K562 (cell line): ENCODE data around the gene ME3. TPM values are rescaled to one million over a fixed set of nuclear protein-coding genes. Genes with fewer than 3 reads are reported as not detected.

ENCODE experiments used
- ATAC-seq: fragments of 200-7000 bp; cut with Tn5 transposase; 3 replicates; pipeline ENCODE4 v1.9.1; 2020; ENCODE audit warnings: moderate library complexity
- BruUV-seq: library from RNA; stranded (reverse); fragments of 400-500 nt; replicated peaks from 2 replicates; lab custom pipeline; 2021; lab: Mats Ljungman, UMichigan
- CTCF ChIA-PET: fragments of 300-600 bp; formaldehyde crosslinking; extraction: SDS; loops from one replicate; lab custom pipeline; 2021; ENCODE audit warnings: low intra/inter-chr PET ratio; lab: Yijun Ruan, JAX
- POLR2A ChIA-PET: fragments of 300-600, 350-650 bp; sonication (Branson Sonifier 250); formaldehyde crosslinking; extraction: SDS; loops from one replicate; lab custom pipeline; 2021; ENCODE audit warnings: antibody characterized with exemption, inconsistent platforms; lab: Yijun Ruan, JAX
- DNase-seq, 4 experiments: peaks; one replicate each; pipeline versions ENCODE4 v3.0.0 to v3.0.0-alpha.2; 2011 to 2018; ENCODE audit warnings: low spot score in 3 of 4, mixed read lengths in 3 of 4; ENCODE audit errors: extremely low read depth in 1 of 4
- FAIRE-seq: peaks from 2 replicates; lab custom pipeline; 2011; peaks lifted over from hg19 to GRCh38; lab: Jason Lieb, UNC
- H2AFZ ChIP-seq: 2 replicates; pipeline ENCODE4 v1.6.0; 2011; ENCODE audit warnings: low read depth, low read length, control low read depth, inconsistent platforms
- H3K27ac ChIP-seq: fragments of 200-600 bp; 3 replicates; pipeline ENCODE4 v1.8.0; 2011; ENCODE audit warnings: low read depth, mild to moderate bottlenecking, control low read depth, inconsistent platforms, low read length, moderate library complexity, mixed read lengths; ENCODE audit errors: extremely low read depth
- H3K27me3 ChIP-seq, 2 experiments: fragments of 300-600 bp in 1 of 2; 2 replicates in 1 of 2; 3 replicates in 1 of 2; pipeline versions ENCODE4 v1.6.0 to v1.8.0; 2011; ENCODE audit warnings: inconsistent platforms in 2 of 2, low read length in 2 of 2, mild to moderate bottlenecking in 1 of 2, mixed read lengths in 1 of 2, moderate library complexity in 1 of 2; ENCODE audit not compliant: control insufficient read depth in 2 of 2, insufficient read depth in 2 of 2
- H3K36me3 ChIP-seq: fragments of 300-600 bp; 3 replicates; pipeline ENCODE4 v1.8.0; 2011; ENCODE audit warnings: mild to moderate bottlenecking, low read length, inconsistent platforms; ENCODE audit not compliant: control insufficient read depth, insufficient read depth
- H3K4me1 ChIP-seq, 2 experiments: fragments of 200-600 bp in 1 of 2; replicated peaks in 1 of 2; 2 replicates in 1 of 2; 3 replicates in 1 of 2; pipeline versions ENCODE4 v1.5.1 to v1.8.0; 2011; ENCODE audit warnings: inconsistent platforms in 2 of 2, low read length in 2 of 2, mild to moderate bottlenecking in 1 of 2, mixed read lengths in 1 of 2, moderate library complexity in 1 of 2; ENCODE audit not compliant: control insufficient read depth in 2 of 2, insufficient read depth in 2 of 2
- H3K4me2 ChIP-seq: 2 replicates; pipeline ENCODE4 v1.6.1; 2011; ENCODE audit warnings: low read length, control low read depth, inconsistent platforms, mixed read lengths; ENCODE audit not compliant: insufficient read depth
- H3K4me3 ChIP-seq: fragments of 200-600 bp; sonication (generic), shearing (Covaris generic); 2 replicates; pipeline ENCODE4 v1.5.1; 2016; ENCODE audit warnings: control low read depth, inconsistent platforms
- H3K79me2 ChIP-seq: fragments of 200-600 bp; 3 replicates; pipeline ENCODE4 v1.8.0; 2011; ENCODE audit warnings: low read length, inconsistent platforms; ENCODE audit not compliant: control insufficient read depth, insufficient read depth
- H3K9ac ChIP-seq, 2 experiments: 2 replicates each; pipeline versions ENCODE4 v1.6.0 to v1.6.1; 2011; ENCODE audit warnings: low read depth in 2 of 2, low read length in 2 of 2, control low read depth in 1 of 2, inconsistent platforms in 1 of 2, mild to moderate bottlenecking in 1 of 2, mixed read lengths in 1 of 2; ENCODE audit not compliant: insufficient read depth in 1 of 2
- H3K9me1 ChIP-seq: one replicate; pipeline ENCODE4 v1.6.0; 2011; ENCODE audit warnings: inconsistent platforms, mild to moderate bottlenecking, low read length, moderate library complexity; ENCODE audit not compliant: control insufficient read depth, insufficient read depth
- H3K9me3 ChIP-seq: replicated peaks from 2 replicates; pipeline ENCODE4 v1.5.1; 2011; ENCODE audit warnings: low read depth, low read length, inconsistent platforms; ENCODE audit not compliant: control insufficient read depth, insufficient read depth
- H4K20me1 ChIP-seq: replicated peaks from 2 replicates; pipeline ENCODE4 v1.6.1; 2011; ENCODE audit warnings: low read length, inconsistent platforms, mixed read lengths; ENCODE audit not compliant: control insufficient read depth, insufficient read depth
- ESRRB ChIP-seq: fragments of 250-450 bp; sonication (Bioruptor Pico); IDR thresholded peaks from 2 replicates; pipeline ENCODE4 v1.5.0; 2020; ENCODE audit warnings: mild to moderate bottlenecking, moderate library complexity, borderline replicate concordance
- HNRNPLL ChIP-seq: fragments of 200-400 bp; formaldehyde crosslinking; IDR thresholded peaks from 2 replicates; pipeline ENCODE4 v1.6.1; 2017; ENCODE audit warnings: low read length, low read depth, mild to moderate bottlenecking; ENCODE audit not compliant: poor library complexity, severe bottlenecking
- NFXL1 ChIP-seq: fragments of 450-650 bp; formaldehyde crosslinking; IDR thresholded peaks from 2 replicates; pipeline ENCODE4 v1.4.0; 2021; ENCODE audit warnings: mild to moderate bottlenecking
- TEAD4 ChIP-seq, 2 experiments: sonication (generic) in 1 of 2; formaldehyde crosslinking in 1 of 2; IDR thresholded peaks; 2 replicates each; pipeline versions ENCODE4 v1.6.1 to v1.8.0; 2012 to 2022; ENCODE audit warnings: borderline replicate concordance in 1 of 2, inconsistent platforms in 1 of 2, low read length in 1 of 2, mild to moderate bottlenecking in 1 of 2, missing genetic modification reagents in 1 of 2
- ZKSCAN3 ChIP-seq: fragments of 250-450 bp; sonication (Bioruptor Pico); IDR thresholded peaks from 2 replicates; pipeline ENCODE4 v1.4.0; 2020
- ZNF707 ChIP-seq: fragments of 250-450 bp; sonication (Bioruptor Pico); conservative IDR thresholded peaks from 2 replicates; pipeline ENCODE4 v1.8.0; 2022; ENCODE audit warnings: inconsistent platforms, mild to moderate bottlenecking, moderate library complexity
- WGBS: fragments of 100-300 bp; shearing (Covaris generic); methylation state at CpG from one replicate; pipeline ENCODE4 v1.1.6; 2016; ENCODE audit warnings: low coverage, mixed read lengths; ENCODE audit not compliant: insufficient coverage; ENCODE audit errors: missing lambda C conversion rate; 5-methylcytosine and 5-hydroxymethylcytosine counted together
- in situ Hi-C: fragments of 300-500 bp; cut with MboI; formaldehyde crosslinking; loops from 4 replicates; pipeline ENCODE4 v1.15.0; 2018; ENCODE audit warnings: inconsistent platforms, mixed read lengths
- intact Hi-C: fragments of 100-400 bp; cut with micrococcal nuclease; formaldehyde crosslinking; loops from 2 replicates; pipeline ENCODE4 v1.14.2; 2022
- polyA plus RNA-seq, 8 experiments: library from polyadenylated mRNA; depleted of rRNA in 4 of 8; stranded (reverse) in 5 of 8; unstranded in 3 of 8; fragments of >200 nt; fragmentation: Nextera tagmentation in 2 of 8; fragmentation: Illumina TruSeq in 1 of 8; extraction: Ambion mirVana in 2 of 8; extraction: Trizol in 1 of 8; gene quantifications; 2 replicates each; pipeline versions ENCODE4 v1.2.1 to v1.2.3, GENCODE V29; 2011 to 2014; ENCODE audit warnings: inconsistent platforms in 1 of 8, missing spikeins in 1 of 8
- total RNA-seq, 7 experiments: library from RNA; depleted of rRNA in 6 of 7; stranded (reverse); fragments of >200 nt in 6 of 7; fragmentation: Illumina TruSeq in 2 of 7; extraction: Trizol in 2 of 7; gene quantifications; 2 replicates each; pipeline versions ENCODE4 v1.2.1 to v1.2.3, GENCODE V29; 2011 to 2021; ENCODE audit warnings: low replicate concordance in 1 of 7

The ME3 gene
- total and polyA plus RNA-seq, 9 of the 15 experiments (the other 6 are each of a cell fraction or from before 2014, with no cell fraction given): not detected

DNA sequence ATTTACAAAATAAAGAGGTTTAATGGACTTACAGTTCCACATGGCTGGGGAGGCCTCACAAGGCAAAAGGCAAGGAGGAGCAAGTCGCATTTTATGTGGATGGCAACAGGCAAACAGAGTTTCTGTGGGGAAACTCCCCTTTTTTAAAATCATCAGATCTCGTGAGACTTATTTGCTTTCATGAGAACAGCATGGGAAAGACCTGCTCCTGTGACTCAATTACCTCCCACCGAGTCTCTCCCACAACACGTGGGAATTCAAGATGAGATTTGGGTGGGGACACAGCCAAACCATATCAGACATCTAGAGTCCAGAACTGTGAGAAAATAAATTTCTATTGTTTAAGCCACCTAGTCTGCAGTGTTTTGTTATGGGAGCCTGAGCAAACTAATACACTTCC lies 80.8 kb downstream of the ME3 start:
- no peak for TF ChIP-seq NFXL1 (CRISPR knock-in tag)
- TF ChIP-seq ZNF707 (CRISPR knock-in tag): no peak
- TF ChIP-seq HNRNPLL: no peak
- no peak for TF ChIP-seq ZKSCAN3 (CRISPR knock-in tag)
- no peak for TF ChIP-seq TEAD4 (IDR thresholded peaks at IDR 0.05; ENCODE audit: low read length)
- no peak for TF ChIP-seq TEAD4 (CRISPR knock-in tag; IDR thresholded peaks at IDR 0.05; ENCODE audit: borderline replicate concordance)
- TF ChIP-seq ESRRB (CRISPR knock-in tag): no peak
- Histone ChIP-seq H3K9me3 (no peaks in the 10 kb centered on the region), H3K4me2 (no peak overlapping the region), H3K9ac (no peak overlapping the region), H3K27ac (no peak overlapping the region), H3K36me3 (no peaks in the 10 kb centered on the region), H3K4me3 (no peak overlapping the region), H3K79me2 (no peaks in the 10 kb centered on the region), H2AFZ (no peak overlapping the region), H3K9me1 (no peaks in the 10 kb centered on the region), H3K27me3 (peaks cover 0 to 5% of the 10 kb centered on the region in 2 experiments; a peak in 1 of 5 replicates), H3K4me1 (peaks cover 2 to 11% of the 10 kb centered on the region in 2 experiments; a peak in 3 of 5 replicates), H4K20me1 (0 out of 2 replicates have a peak, but pooled peaks cover 3% of the 10 kb centered on the region)
- ChIA-PET POLR2A (interaction anchor here (1.2 kb wide), 1 partner anchor 17 kb away, joined by 3 read pairs; no protein-coding TSS in a partner anchor), CTCF (no interaction called here)
- 25% methylated on average over 4 of the region's 4 CpGs for WGBS
- ATAC-seq (no peak), FAIRE-seq (no peak), DNase-seq (no peak)
- BruUV-seq: no TSS peak
- in situ Hi-C loops: no loop called here
- intact Hi-C loops: no loop called here
